Fibroblast of the conjunctiva (primary cell): Measurements from ENCODE around the gene ETV2.
"Not testable (repeated sequence)": the region's sequence is repeated elsewhere in the genome, so short reads cannot be mapped to it uniquely, and the experiment has no call there.

ENCODE experiments used
- DNase-seq: peaks from one replicate; pipeline ENCODE4 v3.0.0-alpha.2; 2010; ENCODE audit warnings: low read depth

The ETV2 gene

GRCh38 chr19:35657904-35658700 is 16.6 kb downstream of the ETV2 start:
- DNase-seq = no peak

GRCh38 chr19:35661995-35662340 is 20.4 kb downstream of the ETV2 start:
- no peak for DNase-seq

- no peak for DNase-seq
These were observed 22.4 kb downstream of the ETV2 start for GRCh38 chr19:35663981-35664380.

- no peak for DNase-seq
These were observed 23.6 kb downstream of the ETV2 start for GRCh38 chr19:35665157-35665556.

DNA sequence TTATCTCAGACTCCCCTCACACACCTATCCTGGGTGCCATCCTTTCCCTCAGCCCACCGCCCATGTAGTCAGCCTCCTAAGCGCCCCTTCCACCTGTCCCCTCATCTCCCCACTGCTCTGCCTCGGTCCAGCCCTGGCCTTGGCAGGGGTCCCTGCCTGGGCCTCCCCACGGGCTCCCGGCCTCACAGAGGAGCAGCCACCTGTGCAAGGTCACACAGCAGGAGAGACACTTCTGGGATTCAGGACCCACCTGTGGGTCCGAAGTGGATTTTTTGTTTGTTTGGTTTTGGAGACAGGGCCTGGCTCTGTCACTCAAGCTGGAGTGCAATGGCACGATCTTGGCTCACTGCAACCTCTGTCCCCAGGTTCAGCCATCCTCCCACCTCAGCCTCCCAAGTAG is 24.1 kb downstream of the ETV2 start:
- no peak for DNase-seq

GRCh38 chr19:35666251-35666913 is 24.8 kb downstream of the ETV2 start, which contains the start of gene UPK1A:
Gene UPK1A (plus strand): TSS chr19:35666517. CDS start chr19:35666813, 296 bp downstream.
- no peak for DNase-seq

GRCh38 chr19:35669566-35669965 is 28.0 kb downstream of the ETV2 start:
- DNase-seq = no peak

- DNase-seq = no peak
These were observed 28.4 kb downstream of the ETV2 start for GRCh38 chr19:35669974-35670373.

- no peak for DNase-seq
These were observed 29.1 kb downstream of the ETV2 start for GRCh38 chr19:35670686-35671085.

GRCh38 chr19:35671818-35672217 is 30.3 kb downstream of the ETV2 start:
- no peak for DNase-seq

DNA sequence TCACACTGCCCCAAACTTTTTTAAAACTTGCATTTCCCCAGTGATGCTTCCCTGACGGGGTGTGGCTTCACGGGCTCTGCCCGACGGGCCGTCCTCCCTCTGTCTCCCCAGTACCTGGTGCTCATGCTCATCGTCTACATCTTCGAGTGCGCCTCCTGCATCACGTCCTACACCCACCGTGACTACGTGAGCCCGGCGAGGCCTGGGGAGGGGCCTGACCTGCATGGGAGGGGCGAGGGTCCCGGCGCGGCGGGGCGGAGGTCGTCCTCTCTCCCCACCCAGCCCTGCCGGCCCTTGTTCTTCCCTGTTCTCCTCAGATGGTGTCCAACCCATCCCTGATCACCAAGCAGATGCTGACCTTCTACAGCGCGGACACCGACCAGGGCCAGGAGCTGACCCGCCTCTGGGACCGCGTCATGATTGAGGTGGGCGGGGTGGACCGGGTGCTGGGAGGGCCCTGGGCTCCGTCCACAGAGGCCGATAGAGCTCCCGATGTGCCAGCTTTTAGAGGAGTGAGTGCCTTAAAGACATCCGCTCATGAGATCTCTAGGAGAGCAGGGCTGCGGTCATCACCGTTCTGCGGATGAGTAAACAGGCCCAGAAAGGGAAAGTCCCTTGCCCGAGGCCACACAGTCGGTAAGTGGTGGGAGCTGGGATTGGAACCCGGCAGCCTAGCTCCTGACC is 31.7 kb downstream of the ETV2 start:
- DNase-seq = no peak

GRCh38 chr19:35675589-35676140 is 34.1 kb downstream of the ETV2 start:
- DNase-seq = no peak

DNA sequence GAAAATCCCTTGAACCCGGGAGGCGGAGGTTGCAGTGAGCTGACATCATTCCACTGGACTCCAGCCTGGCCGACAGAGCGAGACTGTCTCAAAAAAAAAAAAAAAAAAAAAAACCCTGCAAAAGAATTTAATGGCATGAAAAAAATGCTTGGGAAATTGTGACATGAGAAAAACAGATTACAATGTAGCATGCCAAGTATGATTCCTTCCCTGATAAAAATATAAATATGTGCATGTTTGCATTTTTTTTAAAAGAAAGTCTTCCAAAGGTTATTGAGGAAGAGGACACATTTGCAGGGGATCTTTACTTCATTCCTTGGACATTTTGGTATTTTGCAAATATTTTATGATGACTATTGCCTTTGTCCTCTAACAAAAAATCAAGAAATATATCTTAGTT is 48.3 kb downstream of the ETV2 start:
- DNase-seq = no peak

DNA sequence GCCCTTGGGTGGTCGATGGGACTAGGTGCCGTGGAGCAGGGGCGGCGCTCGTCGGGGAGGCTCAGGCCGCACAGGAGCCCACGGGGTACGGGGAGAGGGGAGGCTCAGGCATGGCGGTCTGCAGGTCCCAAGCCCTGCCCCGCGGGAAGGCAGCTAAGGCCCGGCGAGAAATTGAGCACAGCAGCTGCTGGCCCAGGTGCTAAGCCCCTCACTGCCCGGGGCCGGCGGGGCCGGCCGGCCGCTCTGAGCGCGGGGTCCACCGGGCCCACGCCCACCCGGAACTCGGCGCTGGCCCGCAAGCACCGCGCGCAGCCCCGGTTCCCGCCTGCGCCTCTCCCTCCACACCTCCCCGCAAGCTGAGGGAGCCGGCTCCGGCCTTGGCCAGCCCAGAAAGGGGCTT is 49.6 kb downstream of the ETV2 start:
- DNase-seq = not testable (repeated sequence)

DNA sequence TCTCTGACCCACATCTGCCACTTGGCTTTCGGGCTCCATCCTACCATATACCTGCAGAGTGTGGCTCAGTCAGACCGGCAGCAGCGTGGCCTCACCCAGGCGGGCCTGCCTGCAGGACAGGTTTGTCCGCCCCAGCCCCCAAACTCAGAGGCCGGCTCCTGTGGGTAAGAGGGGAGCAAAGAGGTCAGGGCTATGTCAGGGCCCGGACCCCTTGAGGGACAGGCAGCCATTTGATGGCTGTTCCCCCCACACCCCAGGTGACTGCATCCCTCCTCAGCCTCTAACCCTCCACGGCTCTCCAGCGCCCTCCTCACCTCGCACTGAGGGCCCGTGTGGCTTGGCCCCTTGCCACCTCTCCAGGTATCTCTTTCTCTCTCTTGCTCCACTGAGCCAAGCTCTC is 50.5 kb downstream of the ETV2 start:
- no peak for DNase-seq

DNA sequence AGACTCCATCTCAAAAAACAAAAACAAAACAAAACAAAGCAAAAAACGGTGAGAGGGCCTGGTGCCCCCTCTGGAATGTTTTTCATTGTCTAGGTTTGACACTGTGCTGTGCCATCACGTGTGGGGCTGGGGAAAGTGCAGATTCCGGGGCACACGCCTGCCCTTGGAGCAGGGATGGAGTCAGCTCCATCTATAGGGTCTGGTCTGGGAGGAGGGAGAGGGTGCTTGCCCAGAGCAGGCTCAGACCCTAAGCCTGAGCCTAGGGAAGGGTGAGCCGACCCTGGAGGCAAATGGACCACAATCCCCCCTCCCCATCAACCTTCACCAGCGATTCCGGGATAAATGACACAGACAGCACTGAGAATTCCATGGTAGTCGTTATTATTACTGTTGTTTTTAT is 51.9 kb downstream of the ETV2 start:
- DNase-seq = no peak

DNA sequence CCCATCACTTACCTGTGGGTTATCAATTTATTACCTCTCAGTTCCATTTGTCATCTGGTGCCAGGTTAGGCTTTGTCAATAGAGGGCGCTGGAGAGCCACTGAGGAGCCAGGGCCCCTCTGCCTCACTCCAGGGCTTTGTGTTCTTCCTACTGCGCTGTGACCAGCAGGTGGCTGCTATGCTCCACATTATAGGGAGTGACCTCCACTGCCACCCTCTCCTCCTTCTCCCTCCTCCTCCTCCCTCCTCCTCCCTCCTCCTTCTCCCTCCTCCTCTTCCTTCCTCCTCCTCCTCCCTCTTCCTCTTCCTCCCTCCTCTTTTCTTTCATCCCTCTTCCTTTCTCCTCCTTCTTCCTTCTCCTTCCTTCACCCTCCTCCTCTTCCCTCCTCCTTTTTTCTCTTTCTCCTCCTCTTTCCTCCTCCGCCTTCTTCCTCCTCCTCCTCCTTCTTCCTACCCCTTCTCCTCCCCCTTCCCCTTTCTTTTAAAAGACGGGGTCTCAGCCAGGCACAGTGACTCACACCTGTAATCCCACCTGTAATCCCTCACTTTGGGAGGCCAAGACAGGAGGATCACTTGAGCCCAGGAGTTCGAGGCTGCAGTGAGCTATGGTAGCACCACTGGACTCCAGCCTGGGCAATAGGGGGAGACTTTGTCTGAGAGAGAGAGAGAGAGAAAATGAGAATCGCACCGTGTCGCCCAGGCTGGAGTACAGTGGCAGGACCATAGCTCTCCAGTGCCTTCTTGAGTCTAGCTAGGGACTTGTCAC is 52.5 kb downstream of the ETV2 start:
- peak; percentile 73 for DNase-seq
